ENCODE results near the gene CRHR2. TPM values are rescaled to one million over a fixed set of nuclear protein-coding genes. Genes with fewer than 3 reads are reported as not detected.

CRHR2 gene
- total and polyA plus RNA-seq, 2 experiments from 2014 or later, result 0.14 to 1.4 TPM

GRCh38 chr7:30722187-30722586 lies 39.9 kb upstream of the CRHR2 start:
- peaks cover 24% of the 10 kb centered on the region for H3K27me3 Mint-ChIP-seq (ENCODE audit: insufficient read depth, low read depth, poor library complexity)
- no peak for ATAC-seq
- Histone ChIP-seq H3K36me3 (ENCODE audit: insufficient read depth) (0 out of 2 replicates have a peak, but pooled peaks cover 5% of the 10 kb centered on the region), H3F3A (replicated peaks; ENCODE audit: low read depth) (peaks cover under 1% of the 10 kb centered on the region; the same call in 1 of the 2 replicates), H3K79me2 (replicated peaks; ENCODE audit: insufficient read depth) (no peaks in the 10 kb centered on the region), H3K27me3 (ENCODE audit: insufficient read depth) (no peaks in the 10 kb centered on the region), H3K4me2 (no peak overlapping the region), H3K27ac (ENCODE audit: low read depth) (no peak overlapping the region), H2AFZ (no peak overlapping the region), H3K4me3 (no peak overlapping the region), H3K9me2 (ENCODE audit: insufficient read depth) (peaks cover 6% of the 10 kb centered on the region; the same call in 1 of the 2 replicates), H4K20me1 (replicated peaks; ENCODE audit: insufficient read depth) (no peaks in the 10 kb centered on the region), H3K4me1 (ENCODE audit: insufficient read depth) (peaks cover 10% of the 10 kb centered on the region)
- peaks cover 21% of the 10 kb centered on the region for H3K4me1 Mint-ChIP-seq
- DNase-seq (ENCODE audit: low spot score), result no peak
- peaks cover 27% of the 10 kb centered on the region for H3K36me3 Mint-ChIP-seq (ENCODE audit: low read depth)
- no peak overlapping the region for H3K4me3 Mint-ChIP-seq
- H3K27ac Mint-ChIP-seq, result no peak overlapping the region
- TF ChIP-seq POLR2AphosphoS5 (IDR thresholded peaks at IDR 0.05; ENCODE audit: low read depth) (no peak), ZNF462 (CRISPR knock-in tag; IDR thresholded peaks at IDR 0.05) (no peak), ZNF331 (CRISPR knock-in tag; IDR thresholded peaks at IDR 0.05; ENCODE audit: low read depth) (no peak), EZH2phosphoT487 (IDR thresholded peaks at IDR 0.05; ENCODE audit: unreplicated experiment) (no peak), JUNB (IDR thresholded peaks at IDR 0.05; ENCODE audit: unreplicated experiment) (no peak), ETS1 (IDR thresholded peaks at IDR 0.05) (no peak), CREB1 (CRISPR knock-in tag; IDR thresholded peaks at IDR 0.05; ENCODE audit: low read depth) (no peak), NANOG (IDR thresholded peaks at IDR 0.05; ENCODE audit: borderline replicate concordance) (no peak)
- peaks cover 34% of the 10 kb centered on the region for H3K9me3 Mint-ChIP-seq

Measured in GM23338 (cell line).